Measurements from ENCODE around the gene ZEB2.

ZEB2 gene

DNA sequence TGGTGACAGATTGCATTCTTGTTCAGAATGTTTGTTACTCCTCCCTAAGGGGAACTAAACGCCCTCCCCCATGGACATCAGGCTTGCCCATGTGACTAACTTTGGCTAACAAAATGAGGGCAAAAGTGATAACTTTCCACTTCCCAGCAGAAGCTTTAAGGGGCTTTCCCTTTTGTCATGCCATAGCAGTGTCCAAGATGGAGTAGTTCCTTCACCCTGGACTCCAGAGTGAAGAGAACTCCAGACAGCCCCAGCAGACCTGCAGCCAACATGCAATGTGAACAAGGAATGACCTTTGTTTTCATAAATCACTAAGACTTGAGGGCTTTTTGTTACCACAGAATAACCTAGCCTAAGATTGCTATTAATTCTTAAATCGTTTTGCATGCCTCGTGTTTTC is 163.5 kb downstream of the ZEB2 start:
- DNase-seq (ENCODE audit: low read depth), result no peak

DNA sequence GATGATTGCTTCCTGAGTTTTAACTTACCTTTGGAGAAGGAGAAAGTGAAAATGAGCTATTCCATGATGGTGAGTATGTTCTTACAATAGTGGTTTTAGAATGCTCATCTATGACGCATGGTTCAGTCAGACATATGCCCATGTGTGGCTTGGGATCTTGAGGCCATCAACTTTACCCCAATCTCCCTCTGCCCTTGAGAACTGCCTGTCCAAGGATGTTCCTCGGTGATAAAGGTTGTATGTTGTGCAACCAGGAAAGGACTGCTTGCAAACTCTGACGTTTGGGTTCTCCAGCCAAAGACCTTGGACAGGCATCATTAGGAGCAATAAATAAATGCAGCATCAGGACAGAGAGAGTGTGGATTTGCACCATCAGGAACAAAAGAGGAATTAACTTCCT is 165.0 kb downstream of the ZEB2 start:
- no peak for DNase-seq (ENCODE audit: low read depth)

- no peak for DNase-seq (ENCODE audit: low read depth)
Observed at GRCh38 chr2:144351687-144352086, 168.2 kb downstream of the ZEB2 start.

DNA sequence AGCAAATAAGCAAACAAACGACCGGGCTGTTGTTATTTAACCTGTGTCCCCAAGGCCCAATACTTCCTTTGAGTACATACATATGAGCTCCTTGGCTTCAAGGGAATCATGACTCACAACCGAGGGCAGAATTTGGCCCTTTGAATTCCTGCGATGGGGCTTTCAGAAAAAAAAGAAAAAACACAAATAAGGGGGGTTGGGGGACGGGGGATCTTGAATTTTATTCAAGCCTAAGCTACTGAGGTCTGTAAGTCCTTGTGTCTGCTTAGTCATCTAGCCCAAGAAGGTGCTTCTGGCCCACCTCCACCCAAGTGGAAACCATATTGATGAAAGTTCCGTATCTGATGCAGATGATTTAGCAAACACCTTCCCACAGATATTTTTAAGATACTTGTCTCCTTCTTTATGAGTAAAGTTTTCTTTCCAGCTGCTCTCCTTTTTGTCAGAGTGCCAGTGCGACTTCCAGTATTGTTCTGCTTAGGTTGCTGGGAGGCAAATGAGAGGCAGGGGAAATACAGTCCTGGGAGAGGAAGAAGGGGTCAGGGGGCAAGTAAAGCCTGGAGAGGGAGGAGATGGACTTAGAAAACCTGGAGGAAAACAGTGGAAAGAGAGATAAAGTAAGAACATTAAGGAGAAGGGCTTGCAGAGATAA is 169.6 kb downstream of the ZEB2 start:
- DNase-seq (ENCODE audit: low read depth), result no peak

DNA sequence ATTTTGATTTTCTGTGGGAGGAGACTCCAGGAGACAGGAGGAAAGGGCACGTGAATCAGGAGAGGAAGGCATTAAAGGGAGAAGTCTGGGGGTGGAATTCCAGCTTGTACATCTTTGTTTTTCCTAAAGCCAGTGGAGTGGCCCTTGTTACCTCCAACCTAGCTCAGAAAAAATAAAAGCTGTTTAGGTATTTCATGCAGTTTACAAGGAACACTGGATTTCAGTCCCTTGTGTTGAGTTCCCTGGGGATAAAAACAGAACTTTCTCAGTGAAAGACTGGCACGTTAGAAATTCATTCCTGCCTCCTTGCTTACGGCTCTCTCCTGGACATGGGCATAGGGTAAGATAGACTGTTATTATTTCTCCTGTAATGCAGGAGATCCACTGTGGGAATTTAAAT is 170.2 kb downstream of the ZEB2 start:
- DNase-seq (ENCODE audit: low read depth), result no peak

GRCh38 chr2:144348846-144349245 is 171.1 kb downstream of the ZEB2 start:
- no peak for DNase-seq (ENCODE audit: low read depth)

- no peak for DNase-seq (ENCODE audit: low read depth)
Observed at GRCh38 chr2:144346229-144346628, 173.7 kb downstream of the ZEB2 start.

GRCh38 chr2:144343145-144343544 is 176.8 kb downstream of the ZEB2 start:
- DNase-seq (ENCODE audit: low read depth), result no peak

GRCh38 chr2:144341538-144341937 is 178.4 kb downstream of the ZEB2 start:
- no peak for DNase-seq (ENCODE audit: low read depth)

- DNase-seq (ENCODE audit: low read depth), result no peak
Observed at GRCh38 chr2:144339048-144339447, 180.9 kb downstream of the ZEB2 start.

- DNase-seq (ENCODE audit: low read depth), result no peak
Observed at GRCh38 chr2:144334551-144334950, 185.4 kb downstream of the ZEB2 start.
